SIG-M5 (cell line): ENCODE data around the gene RPS18.
"Not testable (repeated sequence)": the region's sequence is repeated elsewhere in the genome, so short reads cannot be mapped to it uniquely, and the experiment has no call there.

Experiments used
- DNase-seq: peaks from one replicate; lab custom pipeline; 2025; lab: John Stamatoyannopoulos, UW

RPS18 gene

GRCh38 chr6:33271468-33272274 is at the start of gene RPS18, which contains the start of gene VPS52:
Gene RPS18 (plus strand): TSS chr6:33272075. CDS start chr6:33272120, 45 bp downstream.
Gene VPS52 (minus strand): TSS chr6:33271876. CDS start chr6:33271675, 201 bp downstream.
- peak; percentile 91 for DNase-seq

DNA sequence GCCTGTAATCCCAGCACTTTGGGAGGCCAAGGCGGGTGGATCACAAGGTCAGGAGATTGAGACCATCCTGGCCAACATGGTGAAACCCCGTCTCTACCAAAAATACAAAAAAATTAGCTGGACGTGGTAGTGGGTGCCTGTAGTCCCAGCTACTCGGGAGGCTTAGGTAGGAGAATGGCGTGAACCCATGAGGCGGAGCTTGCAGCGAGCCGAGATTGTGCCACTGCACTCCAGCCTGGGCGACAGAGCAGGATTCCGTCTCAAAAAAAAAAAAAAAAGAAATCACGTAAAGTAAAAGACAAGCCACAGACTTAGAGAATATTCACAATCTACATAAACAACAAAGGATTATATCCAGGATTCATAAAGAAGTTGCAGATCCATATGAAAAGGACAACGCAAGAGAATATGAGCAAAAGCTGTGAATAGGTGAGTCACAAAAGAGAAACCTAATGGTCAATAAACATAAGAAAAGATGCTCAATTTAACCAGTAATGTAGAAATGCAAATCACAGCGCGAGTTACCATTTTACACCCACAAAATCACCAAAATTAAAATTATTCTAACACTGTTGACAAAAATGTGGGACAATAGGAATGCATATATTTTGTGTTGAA is 45.3 kb upstream of the RPS18 start:
- DNase-seq = not testable (repeated sequence)

DNA sequence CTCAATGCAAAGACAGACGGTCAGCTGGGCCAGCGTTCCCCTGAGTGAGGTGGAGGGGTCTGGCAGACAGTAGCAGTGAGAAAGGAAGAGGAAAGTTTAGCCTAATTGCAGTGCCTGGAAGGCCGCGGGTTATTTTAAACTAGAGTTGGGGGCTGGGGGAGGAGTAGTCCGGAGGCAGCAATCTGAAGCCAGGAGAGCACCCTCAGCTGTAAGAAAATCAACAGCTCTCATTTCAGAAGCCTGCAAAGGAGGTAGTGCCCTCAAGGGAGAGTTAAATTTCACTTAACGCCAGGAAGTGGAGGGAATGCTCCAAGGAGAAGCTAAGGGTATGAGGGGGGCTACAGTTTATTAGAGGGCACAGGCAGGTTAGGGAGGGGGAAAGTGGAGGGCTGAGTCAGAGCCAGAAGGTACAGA is 36.6 kb upstream of the RPS18 start:
- no peak for DNase-seq

- no peak for DNase-seq
These were observed 35.5 kb upstream of the RPS18 start for GRCh38 chr6:33236328-33236727.

- no peak for DNase-seq
These were observed 35.0 kb upstream of the RPS18 start for GRCh38 chr6:33236852-33237251.

GRCh38 chr6:33237741-33238140 is 34.1 kb upstream of the RPS18 start:
- no peak for DNase-seq

DNA sequence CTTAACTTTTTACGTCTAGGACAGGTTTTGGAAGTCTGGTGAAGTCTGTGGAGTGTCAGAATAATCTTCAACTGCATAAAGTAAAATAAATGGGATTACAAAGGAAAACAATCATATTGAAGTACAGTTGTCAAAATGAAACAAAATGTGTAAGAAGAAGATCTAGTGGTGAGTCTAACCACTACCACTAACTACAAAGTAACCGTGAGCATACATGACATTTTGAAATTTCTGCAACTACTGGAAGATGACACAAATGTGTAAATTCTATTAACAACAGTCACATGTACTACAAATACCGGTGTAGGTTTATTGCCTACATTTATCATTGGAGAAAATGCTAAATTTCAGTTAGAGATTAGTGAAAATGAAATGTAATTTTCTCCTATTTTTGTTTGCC is 29.9 kb upstream of the RPS18 start:
- DNase-seq = no peak

GRCh38 chr6:33243476-33243875 is 28.4 kb upstream of the RPS18 start:
- no peak for DNase-seq

DNA sequence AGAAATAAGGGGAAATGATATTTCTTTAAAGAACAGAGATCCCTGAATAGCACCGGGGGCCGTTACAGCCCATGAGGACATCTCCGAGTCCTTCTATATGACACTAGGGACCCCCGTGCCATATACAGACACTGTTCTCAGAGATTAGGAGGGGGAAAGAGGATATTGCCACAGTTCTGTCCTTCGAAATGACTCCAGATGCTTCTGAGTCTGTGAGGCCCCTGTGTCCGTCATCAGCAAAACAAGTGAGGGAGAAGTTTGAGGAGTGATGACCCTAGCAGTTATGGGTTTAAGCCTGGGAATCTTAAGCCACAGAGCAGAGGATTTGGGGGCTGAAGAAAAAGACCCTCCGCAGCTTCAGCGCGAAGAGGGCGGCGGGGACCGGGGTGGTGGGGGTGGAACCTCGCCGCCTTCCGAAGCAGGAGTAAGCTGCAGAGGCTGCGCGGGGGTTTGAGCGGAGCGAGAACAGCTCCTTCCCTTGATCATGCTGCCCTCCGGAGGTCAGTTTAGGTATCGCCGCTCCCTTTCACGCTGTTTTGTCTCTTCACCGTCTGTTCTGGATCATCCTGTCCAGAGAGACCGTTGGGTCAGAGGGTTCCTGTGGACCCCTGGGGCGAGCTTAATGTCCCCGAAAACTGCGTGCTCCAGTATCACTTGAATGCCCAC is 23.8 kb upstream of the RPS18 start:
- DNase-seq = peak; percentile 23

DNA sequence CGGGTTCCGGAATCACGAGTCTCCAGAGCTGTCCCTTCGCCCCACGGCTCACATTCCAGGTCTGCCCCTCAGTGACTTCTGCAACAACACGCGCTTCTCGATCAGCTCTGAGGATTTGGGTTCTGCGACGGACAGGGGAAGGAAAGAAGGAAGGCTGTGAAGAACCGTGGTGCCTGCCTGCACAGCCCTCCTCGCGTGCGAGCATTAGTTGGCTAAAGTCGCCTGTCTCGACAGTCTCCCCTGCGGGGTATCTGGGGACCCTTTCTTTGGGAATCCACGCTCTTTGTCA is 23.3 kb upstream of the RPS18 start:
- DNase-seq = no peak

DNA sequence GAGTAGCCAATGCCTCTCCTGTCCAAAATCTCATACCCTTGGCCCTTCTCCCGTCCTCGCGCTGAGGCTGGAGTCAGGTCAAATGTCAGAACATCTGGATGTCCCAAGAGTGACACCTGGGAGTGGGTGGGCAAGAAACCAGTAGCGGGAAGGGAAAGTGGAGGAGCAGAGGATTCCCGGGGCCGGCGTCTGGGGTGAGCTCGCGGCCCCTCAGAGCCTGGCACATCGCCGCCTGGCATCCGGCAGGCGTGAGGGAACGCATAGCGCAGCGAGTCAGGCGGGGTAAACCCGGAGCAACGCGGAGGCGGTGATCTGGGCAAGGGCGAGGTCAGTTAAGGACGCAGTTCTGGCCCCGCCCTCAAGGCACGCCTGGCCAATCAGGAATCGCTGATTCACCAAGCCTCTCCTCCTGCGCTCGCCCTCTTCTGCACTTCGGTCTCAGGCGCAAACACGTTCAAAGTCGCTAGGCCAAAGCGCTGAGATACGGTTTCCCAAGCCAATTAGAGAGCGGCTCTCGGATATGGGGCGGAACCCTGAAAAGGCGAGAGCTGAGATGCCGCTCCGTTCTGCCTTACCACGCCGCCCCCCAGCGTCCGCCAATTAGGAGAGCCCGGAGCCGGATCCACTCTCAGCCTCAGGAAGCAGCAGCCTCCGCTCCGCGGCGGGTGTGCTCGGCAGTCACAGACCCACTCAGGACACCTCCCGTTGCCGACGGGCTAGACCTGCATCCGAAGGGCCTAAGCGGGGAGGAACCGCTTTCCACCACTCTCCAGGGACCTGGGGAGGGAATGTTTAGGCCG is 22.7 kb upstream of the RPS18 start:
- peak; percentile 97 for DNase-seq

- DNase-seq = no peak
These were observed 21.9 kb upstream of the RPS18 start for GRCh38 chr6:33249732-33250630.

- no peak for DNase-seq
These were observed 21.1 kb upstream of the RPS18 start for GRCh38 chr6:33250731-33251130.

GRCh38 chr6:33251395-33252012 is 20.4 kb upstream of the RPS18 start:
- DNase-seq = no peak

DNA sequence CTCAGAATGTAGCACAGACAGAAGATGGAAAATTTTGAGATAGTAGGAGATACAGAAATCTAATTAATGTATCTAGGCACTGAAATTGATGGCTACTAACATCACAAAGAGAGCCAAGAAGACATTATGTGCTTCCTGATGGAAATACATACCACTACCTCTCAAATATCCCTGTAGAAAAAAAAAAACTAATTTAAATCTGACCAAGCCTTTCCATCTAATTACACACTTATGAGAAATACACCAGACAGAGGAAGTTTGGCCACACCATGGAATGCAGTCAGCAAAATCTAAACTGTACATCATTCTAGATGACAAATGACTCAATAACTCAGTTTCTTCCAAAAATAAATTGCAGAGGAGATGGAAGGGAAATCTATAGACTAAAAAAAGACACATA is 19.1 kb upstream of the RPS18 start:
- no peak for DNase-seq

GRCh38 chr6:33254591-33254990 is 17.3 kb upstream of the RPS18 start:
- no peak for DNase-seq

- no peak for DNase-seq
These were observed 12.8 kb upstream of the RPS18 start for GRCh38 chr6:33259032-33259431.

DNA sequence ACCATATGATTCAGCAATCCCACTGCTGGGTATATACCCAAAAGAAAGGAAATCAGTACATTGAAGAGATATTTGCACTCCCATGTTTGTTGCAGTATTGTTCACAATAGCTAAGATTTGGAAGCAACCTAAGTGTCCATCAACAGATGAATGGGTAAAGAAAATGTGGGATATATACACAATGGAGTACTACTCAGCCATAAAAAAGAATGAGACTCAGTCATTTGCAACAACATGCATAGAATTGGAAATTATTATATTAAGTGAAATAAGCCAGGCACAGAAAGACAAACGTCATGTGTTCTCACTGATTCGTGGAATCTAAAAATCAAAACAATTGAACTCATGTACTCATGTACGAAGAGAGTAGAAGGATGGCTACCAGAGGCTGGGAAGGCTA is 9.4 kb upstream of the RPS18 start:
- DNase-seq = not testable (repeated sequence)

GRCh38 chr6:33264015-33264414 is 7.9 kb upstream of the RPS18 start:
- no peak for DNase-seq

GRCh38 chr6:33271117-33271467 is 783 bp upstream of the RPS18 start:
- no peak for DNase-seq
